ENCODE measurements around the gene ADAM15.

Gene ADAM15

DNA sequence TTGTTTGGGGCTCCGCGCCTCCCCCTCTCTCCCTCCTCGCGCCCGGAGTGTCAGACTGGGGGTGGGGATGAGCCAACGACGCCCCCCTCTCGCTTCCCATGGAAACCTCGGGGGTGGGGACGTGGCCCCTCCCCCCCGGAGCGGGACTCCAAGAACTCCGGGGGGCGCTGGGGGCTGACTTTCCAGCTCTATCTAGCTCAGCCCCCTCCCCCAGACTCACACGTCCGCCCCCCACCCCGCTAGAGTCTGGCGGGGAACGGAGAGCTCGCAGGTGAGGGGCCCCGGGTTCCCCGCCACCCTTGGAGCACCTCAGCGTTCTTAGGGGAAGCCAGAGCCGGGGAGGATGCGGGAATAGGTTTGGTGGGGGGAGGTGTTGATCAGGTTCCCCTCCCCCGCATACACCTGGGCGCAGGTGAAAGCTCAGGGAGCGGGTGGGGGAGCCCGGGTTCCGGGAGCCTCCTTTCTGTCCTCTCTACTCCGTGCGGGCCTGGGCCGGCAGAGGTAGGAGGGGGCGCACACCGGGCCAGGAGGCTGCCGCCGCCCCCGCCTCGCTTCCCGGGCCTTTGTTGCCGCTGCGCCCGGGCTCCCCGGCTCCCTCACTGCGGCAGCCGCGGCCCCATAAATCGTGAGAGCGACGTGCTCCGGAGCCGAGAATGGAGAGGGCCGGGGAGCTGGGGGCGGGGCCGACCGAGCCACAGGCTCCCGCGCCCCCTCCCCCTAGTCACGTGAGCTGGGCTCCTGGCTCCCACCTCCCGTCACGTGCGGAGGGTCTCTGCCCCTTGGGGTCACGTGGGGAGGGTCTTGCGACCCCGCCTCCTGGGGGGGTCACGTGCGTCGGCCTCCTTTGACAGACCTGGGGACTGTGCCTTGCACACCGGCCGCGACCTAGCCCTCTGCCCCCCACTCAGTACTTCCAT, 29.5 kb downstream of the ADAM15 start (continued):
- peak; percentile 85 for TF ChIP-seq GLIS2 (tag by site-specific recombination; IDR thresholded peaks at IDR 0.05)
- TF ChIP-seq ZBTB11 (tag by site-specific recombination; conservative IDR thresholded peaks at IDR 0.05; ENCODE audit: low read depth): peak; percentile 21; the same call in 1 of the 2 replicates
- no peak; the same call in 1 of the 2 replicates for TF ChIP-seq WT1 (tag by site-specific recombination; IDR thresholded peaks at IDR 0.05)
- peak; percentile 61 for TF ChIP-seq KLF1 (tag by site-specific recombination; IDR thresholded peaks at IDR 0.05)
- TF ChIP-seq HIC1 (tag by site-specific recombination; IDR thresholded peaks at IDR 0.05): peak; percentile 47; the same call in 1 of the 2 replicates
- TF ChIP-seq, protein P1, sequence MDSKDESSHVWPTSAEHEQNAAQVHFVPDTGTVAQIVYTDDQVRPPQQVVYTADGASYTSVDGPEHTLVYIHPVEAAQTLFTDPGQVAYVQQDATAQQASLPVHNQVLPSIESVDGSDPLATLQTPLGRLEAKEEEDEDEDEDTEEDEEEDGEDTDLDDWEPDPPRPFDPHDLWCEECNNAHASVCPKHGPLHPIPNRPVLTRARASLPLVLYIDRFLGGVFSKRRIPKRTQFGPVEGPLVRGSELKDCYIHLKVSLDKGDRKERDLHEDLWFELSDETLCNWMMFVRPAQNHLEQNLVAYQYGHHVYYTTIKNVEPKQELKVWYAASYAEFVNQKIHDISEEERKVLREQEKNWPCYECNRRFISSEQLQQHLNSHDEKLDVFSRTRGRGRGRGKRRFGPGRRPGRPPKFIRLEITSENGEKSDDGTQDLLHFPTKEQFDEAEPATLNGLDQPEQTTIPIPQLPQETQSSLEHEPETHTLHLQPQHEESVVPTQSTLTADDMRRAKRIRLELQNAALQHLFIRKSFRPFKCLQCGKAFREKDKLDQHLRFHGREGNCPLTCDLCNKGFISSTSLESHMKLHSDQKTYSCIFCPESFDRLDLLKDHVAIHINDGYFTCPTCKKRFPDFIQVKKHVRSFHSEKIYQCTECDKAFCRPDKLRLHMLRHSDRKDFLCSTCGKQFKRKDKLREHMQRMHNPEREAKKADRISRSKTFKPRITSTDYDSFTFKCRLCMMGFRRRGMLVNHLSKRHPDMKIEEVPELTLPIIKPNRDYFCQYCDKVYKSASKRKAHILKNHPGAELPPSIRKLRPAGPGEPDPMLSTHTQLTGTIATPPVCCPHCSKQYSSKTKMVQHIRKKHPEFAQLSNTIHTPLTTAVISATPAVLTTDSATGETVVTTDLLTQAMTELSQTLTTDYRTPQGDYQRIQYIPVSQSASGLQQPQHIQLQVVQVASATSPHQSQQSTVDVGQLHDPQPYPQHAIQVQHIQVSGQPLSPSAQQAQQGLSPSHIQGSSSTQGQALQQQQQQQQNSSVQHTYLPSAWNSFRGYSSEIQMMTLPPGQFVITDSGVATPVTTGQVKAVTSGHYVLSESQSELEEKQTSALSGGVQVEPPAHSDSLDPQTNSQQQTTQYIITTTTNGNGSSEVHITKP (tag by site-specific recombination; IDR thresholded peaks at IDR 0.05): peak; percentile 60
- TF ChIP-seq ZSCAN23 (tag by site-specific recombination; IDR thresholded peaks at IDR 0.05): no peak
- TF ChIP-seq KLF10 (tag by site-specific recombination; IDR thresholded peaks at IDR 0.05): peak; percentile 89; the same call in 1 of the 2 replicates
- TF ChIP-seq ZBTB48 (tag by site-specific recombination; IDR thresholded peaks at IDR 0.05): peak; percentile 55
- peak; percentile 35; the same call in 1 of the 2 replicates for TF ChIP-seq ZNF341 (tag by site-specific recombination; IDR thresholded peaks at IDR 0.05; ENCODE audit: low read depth)
- TF ChIP-seq, protein P2, sequence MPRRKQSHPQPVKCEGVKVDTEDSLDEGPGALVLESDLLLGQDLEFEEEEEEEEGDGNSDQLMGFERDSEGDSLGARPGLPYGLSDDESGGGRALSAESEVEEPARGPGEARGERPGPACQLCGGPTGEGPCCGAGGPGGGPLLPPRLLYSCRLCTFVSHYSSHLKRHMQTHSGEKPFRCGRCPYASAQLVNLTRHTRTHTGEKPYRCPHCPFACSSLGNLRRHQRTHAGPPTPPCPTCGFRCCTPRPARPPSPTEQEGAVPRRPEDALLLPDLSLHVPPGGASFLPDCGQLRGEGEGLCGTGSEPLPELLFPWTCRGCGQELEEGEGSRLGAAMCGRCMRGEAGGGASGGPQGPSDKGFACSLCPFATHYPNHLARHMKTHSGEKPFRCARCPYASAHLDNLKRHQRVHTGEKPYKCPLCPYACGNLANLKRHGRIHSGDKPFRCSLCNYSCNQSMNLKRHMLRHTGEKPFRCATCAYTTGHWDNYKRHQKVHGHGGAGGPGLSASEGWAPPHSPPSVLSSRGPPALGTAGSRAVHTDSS (tag by site-specific recombination; IDR thresholded peaks at IDR 0.05): no peak
- TF ChIP-seq EGR2 (tag by site-specific recombination; IDR thresholded peaks at IDR 0.05; ENCODE audit: low read depth): peak; percentile 50; the same call in 1 of the 2 replicates
- no peak for TF ChIP-seq ZNF133 (tag by site-specific recombination; IDR thresholded peaks at IDR 0.05)
- peak; percentile 85 for TF ChIP-seq ZNF580 (tag by site-specific recombination; IDR thresholded peaks at IDR 0.05)
- TF ChIP-seq PATZ1 (tag by site-specific recombination; IDR thresholded peaks at IDR 0.05): peak; percentile 95
- peak; percentile 82 for TF ChIP-seq SP2 (tag by site-specific recombination; IDR thresholded peaks at IDR 0.05)
- peak; percentile 92 for TF ChIP-seq KLF9 (tag by site-specific recombination; IDR thresholded peaks at IDR 0.05; ENCODE audit: low read depth)
- TF ChIP-seq KLF7 (tag by site-specific recombination; IDR thresholded peaks at IDR 0.05; ENCODE audit: borderline replicate concordance): peak; percentile 12; the same call in 1 of the 2 replicates
- TF ChIP-seq, protein P3, sequence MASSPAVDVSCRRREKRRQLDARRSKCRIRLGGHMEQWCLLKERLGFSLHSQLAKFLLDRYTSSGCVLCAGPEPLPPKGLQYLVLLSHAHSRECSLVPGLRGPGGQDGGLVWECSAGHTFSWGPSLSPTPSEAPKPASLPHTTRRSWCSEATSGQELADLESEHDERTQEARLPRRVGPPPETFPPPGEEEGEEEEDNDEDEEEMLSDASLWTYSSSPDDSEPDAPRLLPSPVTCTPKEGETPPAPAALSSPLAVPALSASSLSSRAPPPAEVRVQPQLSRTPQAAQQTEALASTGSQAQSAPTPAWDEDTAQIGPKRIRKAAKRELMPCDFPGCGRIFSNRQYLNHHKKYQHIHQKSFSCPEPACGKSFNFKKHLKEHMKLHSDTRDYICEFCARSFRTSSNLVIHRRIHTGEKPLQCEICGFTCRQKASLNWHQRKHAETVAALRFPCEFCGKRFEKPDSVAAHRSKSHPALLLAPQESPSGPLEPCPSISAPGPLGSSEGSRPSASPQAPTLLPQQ (tag by site-specific recombination; IDR thresholded peaks at IDR 0.05): 0 out of 2 replicates have a peak, but pooled peaks have one; percentile 17
- TF ChIP-seq, protein P4, sequence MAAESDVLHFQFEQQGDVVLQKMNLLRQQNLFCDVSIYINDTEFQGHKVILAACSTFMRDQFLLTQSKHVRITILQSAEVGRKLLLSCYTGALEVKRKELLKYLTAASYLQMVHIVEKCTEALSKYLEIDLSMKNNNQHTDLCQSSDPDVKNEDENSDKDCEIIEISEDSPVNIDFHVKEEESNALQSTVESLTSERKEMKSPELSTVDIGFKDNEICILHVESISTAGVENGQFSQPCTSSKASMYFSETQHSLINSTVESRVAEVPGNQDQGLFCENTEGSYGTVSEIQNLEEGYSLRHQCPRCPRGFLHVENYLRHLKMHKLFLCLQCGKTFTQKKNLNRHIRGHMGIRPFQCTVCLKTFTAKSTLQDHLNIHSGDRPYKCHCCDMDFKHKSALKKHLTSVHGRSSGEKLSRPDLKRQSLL (tag by site-specific recombination; IDR thresholded peaks at IDR 0.05): peak; percentile 99
- TF ChIP-seq REPIN1 (tag by site-specific recombination; IDR thresholded peaks at IDR 0.05; ENCODE audit: low read depth): 0 out of 2 replicates have a peak, but pooled peaks have one; percentile 23

Data from HEK293 (cell line).